IPS-18a (cell line): ENCODE data around the gene PDZD2.
A peak's percentile ranks its signal among the peaks of the same experiment; 100 is the strongest.

ENCODE experiments used
- H3K27ac ChIP-seq: one replicate; pipeline ENCODE4 v1.5.1; 2013; ENCODE audit warnings: low read length
- H3K27me3 ChIP-seq: one replicate; pipeline ENCODE4 v1.6.1; 2013; ENCODE audit warnings: mild to moderate bottlenecking, low read length; ENCODE audit not compliant: control insufficient read depth, insufficient read depth
- H3K36me3 ChIP-seq: one replicate; pipeline ENCODE4 v1.6.1; 2013; ENCODE audit warnings: low read depth, low read length; ENCODE audit not compliant: control insufficient read depth
- H3K4me1 ChIP-seq: one replicate; pipeline ENCODE4 v1.6.1; 2013; ENCODE audit warnings: low read depth, low read length; ENCODE audit not compliant: control insufficient read depth
- H3K4me3 ChIP-seq: one replicate; pipeline ENCODE4 v1.5.1; 2013; ENCODE audit warnings: low read length
- H3K9ac ChIP-seq: one replicate; pipeline ENCODE4 v1.6.1; 2013; ENCODE audit warnings: mild to moderate bottlenecking, low read length, moderate library complexity
- H3K9me3 ChIP-seq: one replicate; pipeline ENCODE4 v1.6.1; 2013; ENCODE audit warnings: low read depth, low read length; ENCODE audit not compliant: control insufficient read depth

The PDZD2 gene

DNA sequence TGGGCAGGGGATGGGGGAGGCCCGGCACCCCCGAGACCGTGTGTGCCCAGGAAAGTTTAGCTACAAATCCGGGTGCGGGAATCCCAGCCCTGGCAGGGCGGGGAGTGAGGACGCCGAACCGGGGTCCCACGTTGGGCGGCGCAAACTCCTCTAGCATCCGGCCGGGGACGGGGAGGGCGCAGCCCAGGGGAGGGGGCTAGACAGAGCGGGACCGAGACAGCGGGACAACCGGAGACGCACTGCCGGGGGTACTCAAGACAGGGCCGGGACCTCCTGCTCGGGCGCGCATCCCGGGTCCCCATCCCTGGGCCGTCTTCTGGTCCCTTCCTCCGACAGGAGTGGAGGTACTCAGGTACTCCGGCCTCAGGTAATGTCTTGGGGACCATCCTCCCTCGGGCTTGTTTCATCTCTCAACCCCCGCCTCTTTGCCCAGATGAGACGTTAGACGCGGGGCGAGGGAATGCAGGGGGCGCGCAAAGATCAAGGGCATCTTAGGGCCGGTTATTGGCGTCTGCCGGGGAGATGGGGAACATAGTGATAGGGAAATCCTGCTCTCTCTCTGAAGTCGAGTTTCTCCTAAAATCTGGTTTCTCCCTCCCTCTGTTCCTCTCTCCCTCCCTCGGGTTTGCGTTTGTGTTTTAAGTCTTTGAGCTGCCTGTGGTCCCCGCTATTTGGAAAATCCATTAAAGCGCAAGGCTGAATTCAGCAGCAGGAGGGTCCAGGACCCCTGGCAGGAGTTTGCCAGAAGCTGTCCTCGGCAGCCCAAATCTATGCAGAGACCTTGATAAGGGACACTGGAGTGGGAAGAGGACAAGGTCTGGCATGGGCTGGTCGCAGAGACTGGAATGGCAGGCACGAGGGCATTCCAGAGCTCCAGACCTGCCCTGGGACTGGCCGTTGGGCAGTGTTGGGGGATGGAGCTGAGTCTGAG lies 815 bp downstream of the PDZD2 start:
- peak overlapping the region; percentile 79 for H3K4me3 ChIP-seq
- H3K9ac ChIP-seq: no peak overlapping the region
- H3K36me3 ChIP-seq: no peaks in the 10 kb centered on the region
- H3K9me3 ChIP-seq: no peaks in the 10 kb centered on the region
- peaks cover 38% of the 10 kb centered on the region for H3K27me3 ChIP-seq
- H3K4me1 ChIP-seq: peaks cover 13% of the 10 kb centered on the region
- H3K27ac ChIP-seq: no peak overlapping the region

DNA sequence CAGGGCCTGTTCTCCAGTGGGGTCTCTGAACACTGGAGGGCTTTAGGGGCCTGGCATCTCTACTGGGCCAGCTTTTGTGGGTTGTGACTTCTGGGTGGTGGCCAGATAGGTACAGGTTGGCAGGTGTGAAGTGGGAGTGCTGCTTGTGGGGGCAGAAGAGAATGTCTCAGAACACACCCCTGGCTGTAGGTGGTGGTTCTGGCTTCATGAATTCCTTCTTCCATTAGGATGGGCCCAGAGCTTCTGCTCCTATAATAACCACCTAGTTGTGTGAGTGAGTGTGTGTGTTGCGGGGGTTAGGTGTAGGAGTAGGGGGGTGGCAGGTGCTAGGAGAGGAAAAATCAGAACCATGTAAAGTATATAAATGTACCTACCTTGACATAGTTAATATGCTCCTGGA lies 1.6 kb downstream of the PDZD2 start:
- peaks cover 13% of the 10 kb centered on the region for H3K4me1 ChIP-seq
- no peaks in the 10 kb centered on the region for H3K9me3 ChIP-seq
- H3K27me3 ChIP-seq: peaks cover 38% of the 10 kb centered on the region
- H3K4me3 ChIP-seq: no peak overlapping the region
- no peak overlapping the region for H3K9ac ChIP-seq
- no peak overlapping the region for H3K27ac ChIP-seq
- H3K36me3 ChIP-seq: no peaks in the 10 kb centered on the region

DNA sequence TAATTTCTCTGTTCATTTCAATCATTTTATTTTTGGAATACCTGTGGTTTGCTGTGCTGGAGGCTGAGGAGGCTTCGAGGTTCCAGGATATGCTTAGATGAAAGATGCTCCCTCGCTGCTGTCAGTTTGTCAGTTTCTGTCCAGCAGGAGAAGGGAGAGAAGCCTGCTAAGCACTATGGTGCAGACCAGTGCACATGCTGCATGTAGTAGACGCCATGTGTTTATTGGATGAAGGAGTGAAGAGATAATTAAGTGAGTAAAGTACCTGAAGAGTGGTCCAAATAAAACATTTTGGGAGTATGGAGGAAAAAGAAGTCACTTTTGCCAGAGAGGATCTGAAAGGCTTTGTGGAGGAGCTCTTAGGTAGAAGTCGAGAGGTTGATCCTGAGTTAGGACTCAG lies 2.1 kb downstream of the PDZD2 start:
- H3K9ac ChIP-seq: no peak overlapping the region
- no peak overlapping the region for H3K27ac ChIP-seq
- H3K9me3 ChIP-seq: no peaks in the 10 kb centered on the region
- no peak overlapping the region for H3K4me3 ChIP-seq
- H3K27me3 ChIP-seq: peaks cover 38% of the 10 kb centered on the region
- H3K4me1 ChIP-seq: peaks cover 13% of the 10 kb centered on the region
- H3K36me3 ChIP-seq: no peaks in the 10 kb centered on the region

GRCh38 chr5:31641575-31641974 lies 2.6 kb downstream of the PDZD2 start:
- Histone ChIP-seq H3K4me3 (no peak overlapping the region), H3K9me3 (no peaks in the 10 kb centered on the region), H3K27me3 (peaks cover 38% of the 10 kb centered on the region), H3K27ac (no peak overlapping the region), H3K36me3 (no peaks in the 10 kb centered on the region), H3K9ac (no peak overlapping the region), H3K4me1 (peaks cover 13% of the 10 kb centered on the region)

GRCh38 chr5:31645420-31646081 lies 6.6 kb downstream of the PDZD2 start:
- no peak overlapping the region for H3K27ac ChIP-seq
- H3K4me3 ChIP-seq: no peak overlapping the region
- H3K9me3 ChIP-seq: no peaks in the 10 kb centered on the region
- no peaks in the 10 kb centered on the region for H3K4me1 ChIP-seq
- H3K9ac ChIP-seq: no peak overlapping the region
- no peaks in the 10 kb centered on the region for H3K36me3 ChIP-seq
- H3K27me3 ChIP-seq: peaks cover 12% of the 10 kb centered on the region

DNA sequence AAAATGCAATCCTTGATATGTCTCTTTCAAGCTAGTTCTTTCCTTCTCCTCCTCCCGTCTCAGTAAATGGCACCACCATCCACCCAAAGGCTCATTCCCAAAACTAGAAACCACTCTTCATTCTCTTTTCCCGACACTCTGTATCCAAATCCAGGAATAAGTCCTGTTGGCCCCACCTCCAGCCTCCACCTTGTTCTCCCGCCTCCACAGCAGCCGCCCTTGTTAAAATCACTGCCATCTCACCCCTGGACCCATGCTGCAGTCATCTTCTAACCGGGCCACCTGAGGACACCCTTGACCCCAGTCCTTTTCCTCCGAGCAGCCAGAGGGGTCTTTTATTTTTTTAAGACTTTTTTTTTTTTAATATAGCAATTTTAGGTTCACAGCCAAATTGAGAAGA lies 9.4 kb downstream of the PDZD2 start:
- no peaks in the 10 kb centered on the region for H3K36me3 ChIP-seq
- H3K27ac ChIP-seq: no peak overlapping the region
- H3K27me3 ChIP-seq: no peaks in the 10 kb centered on the region
- no peaks in the 10 kb centered on the region for H3K4me1 ChIP-seq
- H3K9ac ChIP-seq: no peak overlapping the region
- no peaks in the 10 kb centered on the region for H3K9me3 ChIP-seq
- H3K4me3 ChIP-seq: no peak overlapping the region

- peaks cover 4% of the 10 kb centered on the region for H3K4me1 ChIP-seq
- no peaks in the 10 kb centered on the region for H3K9me3 ChIP-seq
- H3K4me3 ChIP-seq: no peak overlapping the region
- H3K36me3 ChIP-seq: no peaks in the 10 kb centered on the region
- H3K27me3 ChIP-seq: no peaks in the 10 kb centered on the region
- H3K27ac ChIP-seq: no peak overlapping the region
- H3K9ac ChIP-seq: no peak overlapping the region
These were observed 12.3 kb downstream of the PDZD2 start for GRCh38 chr5:31651241-31651640.

- Histone ChIP-seq H3K4me3 (no peak overlapping the region), H3K4me1 (peaks cover 16% of the 10 kb centered on the region), H3K27me3 (no peaks in the 10 kb centered on the region)
These were observed 16.6 kb downstream of the PDZD2 start for GRCh38 chr5:31655491-31655890.

DNA sequence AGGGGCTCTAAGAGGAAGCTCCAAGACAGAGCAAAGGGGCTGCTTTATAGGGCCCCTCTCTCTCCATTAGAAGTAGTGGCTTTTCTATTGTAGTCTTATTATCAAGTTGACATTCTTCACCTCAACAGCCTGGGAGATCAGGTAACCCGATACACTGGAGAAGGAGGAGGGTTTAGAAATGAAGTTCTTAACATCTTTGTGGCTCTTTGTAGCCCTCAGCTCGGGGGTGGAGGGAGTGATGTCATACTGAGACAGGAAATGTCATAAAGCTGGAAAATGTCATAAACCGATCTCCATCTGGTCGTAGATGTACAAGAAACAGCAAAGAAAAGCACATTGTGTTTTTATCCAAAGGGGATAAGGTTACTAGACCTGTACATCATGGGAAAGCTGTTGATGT lies 17.9 kb downstream of the PDZD2 start:
- Histone ChIP-seq H3K27me3 (no peaks in the 10 kb centered on the region), H3K4me1 (peaks cover 16% of the 10 kb centered on the region), H3K36me3 (no peaks in the 10 kb centered on the region), H3K27ac (no peak overlapping the region), H3K9ac (no peak overlapping the region), H3K4me3 (no peak overlapping the region), H3K9me3 (no peaks in the 10 kb centered on the region)

More at GRCh38 chr5:31655491-31655890, 16.6 kb downstream of the PDZD2 start:
- H3K27ac ChIP-seq: no peak overlapping the region
- no peaks in the 10 kb centered on the region for H3K9me3 ChIP-seq
- no peak overlapping the region for H3K9ac ChIP-seq
- H3K36me3 ChIP-seq: no peaks in the 10 kb centered on the region

GRCh38 chr5:31657315-31657979 lies 18.5 kb downstream of the PDZD2 start:
- H3K9me3 ChIP-seq: no peaks in the 10 kb centered on the region
- no peaks in the 10 kb centered on the region for H3K36me3 ChIP-seq
- no peak overlapping the region for H3K4me3 ChIP-seq
- H3K27me3 ChIP-seq: no peaks in the 10 kb centered on the region
- H3K27ac ChIP-seq: no peak overlapping the region
- H3K4me1 ChIP-seq: peaks cover 16% of the 10 kb centered on the region
- no peak overlapping the region for H3K9ac ChIP-seq

GRCh38 chr5:31661257-31661656 lies 22.3 kb downstream of the PDZD2 start:
- Histone ChIP-seq H3K9ac (no peak overlapping the region), H3K4me3 (no peak overlapping the region), H3K36me3 (no peaks in the 10 kb centered on the region), H3K9me3 (no peaks in the 10 kb centered on the region), H3K4me1 (peaks cover 12% of the 10 kb centered on the region), H3K27me3 (no peaks in the 10 kb centered on the region), H3K27ac (no peak overlapping the region)
